ENCODE measurements around the gene GAS2L2.

GRCh38 chr17:35766489-35766877, 13.4 kb upstream of the GAS2L2 start:
- TF ChIP-seq, protein P1, sequence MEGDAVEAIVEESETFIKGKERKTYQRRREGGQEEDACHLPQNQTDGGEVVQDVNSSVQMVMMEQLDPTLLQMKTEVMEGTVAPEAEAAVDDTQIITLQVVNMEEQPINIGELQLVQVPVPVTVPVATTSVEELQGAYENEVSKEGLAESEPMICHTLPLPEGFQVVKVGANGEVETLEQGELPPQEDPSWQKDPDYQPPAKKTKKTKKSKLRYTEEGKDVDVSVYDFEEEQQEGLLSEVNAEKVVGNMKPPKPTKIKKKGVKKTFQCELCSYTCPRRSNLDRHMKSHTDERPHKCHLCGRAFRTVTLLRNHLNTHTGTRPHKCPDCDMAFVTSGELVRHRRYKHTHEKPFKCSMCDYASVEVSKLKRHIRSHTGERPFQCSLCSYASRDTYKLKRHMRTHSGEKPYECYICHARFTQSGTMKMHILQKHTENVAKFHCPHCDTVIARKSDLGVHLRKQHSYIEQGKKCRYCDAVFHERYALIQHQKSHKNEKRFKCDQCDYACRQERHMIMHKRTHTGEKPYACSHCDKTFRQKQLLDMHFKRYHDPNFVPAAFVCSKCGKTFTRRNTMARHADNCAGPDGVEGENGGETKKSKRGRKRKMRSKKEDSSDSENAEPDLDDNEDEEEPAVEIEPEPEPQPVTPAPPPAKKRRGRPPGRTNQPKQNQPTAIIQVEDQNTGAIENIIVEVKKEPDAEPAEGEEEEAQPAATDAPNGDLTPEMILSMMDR (IDR thresholded peaks at IDR 0.05; ENCODE audit: insufficient read depth, low read depth, low read length), result no peak
- TF ChIP-seq EZH2 (IDR thresholded peaks at IDR 0.05; ENCODE audit: insufficient read depth, low read length), result no peak

All from astrocyte (in vitro differentiated cells and primary cell).